Measurements from ENCODE around the gene MTMR11. TPM values are rescaled to one million over a fixed set of nuclear protein-coding genes. Genes with fewer than 3 reads are reported as not detected.
A peak's percentile ranks its signal among the peaks of the same experiment; 100 is the strongest.
"Not testable (repeated sequence)": the region's sequence is repeated elsewhere in the genome, so short reads cannot be mapped to it uniquely, and the experiment has no call there.

MTMR11 gene
- total RNA-seq, 1 experiment from 2014 or later = 6.5 TPM

GRCh38 chr1:149886396-149887195 is 50.1 kb downstream of the MTMR11 start:
- POLR2A ChIA-PET (ENCODE audit: low non-redundant PET) = interaction anchor here (0.5 to 1.4 kb wide), 8 partner anchors 13 to 433 kb away, joined by 3 to 17 read pairs (median 4); partner anchors contain the start of gene BOLA1
- Histone ChIP-seq H3K4me3 (ENCODE audit: low read depth, low read length, poor library complexity, severe bottlenecking) (peak overlapping the region; percentile 68), H3K27me3 (replicated peaks; ENCODE audit: insufficient read depth, low read depth, low read length, poor library complexity) (no peaks in the 10 kb centered on the region), H3K9me3 (ENCODE audit: low read depth, low read length, poor library complexity, severe bottlenecking) (no peaks in the 10 kb centered on the region), H3K36me3 (ENCODE audit: insufficient read depth, low read length, poor library complexity, severe bottlenecking) (no peaks in the 10 kb centered on the region), H3K4me1 (ENCODE audit: insufficient read depth, low read length, poor library complexity, severe bottlenecking) (no peaks in the 10 kb centered on the region), H3K27ac (ENCODE audit: low read depth, low read length, poor library complexity, severe bottlenecking) (peak overlapping the region; percentile 98)
- peak; percentile 99 for DNase-seq (ENCODE audit: low spot score)
- CTCF ChIA-PET = interaction anchor here (1.0 kb wide), 1 partner anchor 56 kb away, joined by 3 read pairs; no protein-coding TSS in a partner anchor
- TF ChIP-seq, protein P1, sequence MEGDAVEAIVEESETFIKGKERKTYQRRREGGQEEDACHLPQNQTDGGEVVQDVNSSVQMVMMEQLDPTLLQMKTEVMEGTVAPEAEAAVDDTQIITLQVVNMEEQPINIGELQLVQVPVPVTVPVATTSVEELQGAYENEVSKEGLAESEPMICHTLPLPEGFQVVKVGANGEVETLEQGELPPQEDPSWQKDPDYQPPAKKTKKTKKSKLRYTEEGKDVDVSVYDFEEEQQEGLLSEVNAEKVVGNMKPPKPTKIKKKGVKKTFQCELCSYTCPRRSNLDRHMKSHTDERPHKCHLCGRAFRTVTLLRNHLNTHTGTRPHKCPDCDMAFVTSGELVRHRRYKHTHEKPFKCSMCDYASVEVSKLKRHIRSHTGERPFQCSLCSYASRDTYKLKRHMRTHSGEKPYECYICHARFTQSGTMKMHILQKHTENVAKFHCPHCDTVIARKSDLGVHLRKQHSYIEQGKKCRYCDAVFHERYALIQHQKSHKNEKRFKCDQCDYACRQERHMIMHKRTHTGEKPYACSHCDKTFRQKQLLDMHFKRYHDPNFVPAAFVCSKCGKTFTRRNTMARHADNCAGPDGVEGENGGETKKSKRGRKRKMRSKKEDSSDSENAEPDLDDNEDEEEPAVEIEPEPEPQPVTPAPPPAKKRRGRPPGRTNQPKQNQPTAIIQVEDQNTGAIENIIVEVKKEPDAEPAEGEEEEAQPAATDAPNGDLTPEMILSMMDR (conservative IDR thresholded peaks at IDR 0.05; ENCODE audit: low read depth, low read length) = no peak
- TF ChIP-seq EZH2 (IDR thresholded peaks at IDR 0.05; ENCODE audit: borderline replicate concordance, low read depth, low read length, poor library complexity, severe bottlenecking) = no peak
- intact Hi-C loops (cut with micrococcal nuclease; ENCODE audit: unreplicated experiment) = loop anchor here (2.0 kb wide), 1 partner anchor 180 kb away; the partner anchor contains the start of gene VPS45
- BruUV-seq (replicated peaks) = TSS peak; percentile 95

GRCh38 chr1:149886121-149886395 is 50.6 kb downstream of the MTMR11 start:
- H3K9me3 ChIP-seq (ENCODE audit: low read depth, low read length, poor library complexity, severe bottlenecking); H3K36me3 ChIP-seq (ENCODE audit: insufficient read depth, low read length, poor library complexity, severe bottlenecking); H3K27me3 ChIP-seq (replicated peaks; ENCODE audit: insufficient read depth, low read depth, low read length, poor library complexity); DNase-seq (ENCODE audit: low spot score); H3K4me1 ChIP-seq (ENCODE audit: insufficient read depth, low read length, poor library complexity, severe bottlenecking): not testable (repeated sequence)
- CTCF ChIA-PET = interaction anchor here (1.0 kb wide), 1 partner anchor 56 kb away, joined by 3 read pairs; no protein-coding TSS in a partner anchor
- H3K27ac ChIP-seq (ENCODE audit: low read depth, low read length, poor library complexity, severe bottlenecking) = peak overlapping the region; percentile 98
- H3K4me3 ChIP-seq (ENCODE audit: low read depth, low read length, poor library complexity, severe bottlenecking) = peak overlapping the region; percentile 68
- BruUV-seq (replicated peaks) = TSS peak; percentile 84
- intact Hi-C loops (cut with micrococcal nuclease; ENCODE audit: unreplicated experiment) = loop anchor here (2.0 kb wide), 1 partner anchor 181 kb away; the partner anchor contains the start of gene VPS45
- POLR2A ChIA-PET (ENCODE audit: low non-redundant PET) = interaction anchor here (0.5 to 1.4 kb wide), 7 partner anchors 13 to 433 kb away, joined by 3 to 17 read pairs (median 4); partner anchors contain the start of gene BOLA1

DNA sequence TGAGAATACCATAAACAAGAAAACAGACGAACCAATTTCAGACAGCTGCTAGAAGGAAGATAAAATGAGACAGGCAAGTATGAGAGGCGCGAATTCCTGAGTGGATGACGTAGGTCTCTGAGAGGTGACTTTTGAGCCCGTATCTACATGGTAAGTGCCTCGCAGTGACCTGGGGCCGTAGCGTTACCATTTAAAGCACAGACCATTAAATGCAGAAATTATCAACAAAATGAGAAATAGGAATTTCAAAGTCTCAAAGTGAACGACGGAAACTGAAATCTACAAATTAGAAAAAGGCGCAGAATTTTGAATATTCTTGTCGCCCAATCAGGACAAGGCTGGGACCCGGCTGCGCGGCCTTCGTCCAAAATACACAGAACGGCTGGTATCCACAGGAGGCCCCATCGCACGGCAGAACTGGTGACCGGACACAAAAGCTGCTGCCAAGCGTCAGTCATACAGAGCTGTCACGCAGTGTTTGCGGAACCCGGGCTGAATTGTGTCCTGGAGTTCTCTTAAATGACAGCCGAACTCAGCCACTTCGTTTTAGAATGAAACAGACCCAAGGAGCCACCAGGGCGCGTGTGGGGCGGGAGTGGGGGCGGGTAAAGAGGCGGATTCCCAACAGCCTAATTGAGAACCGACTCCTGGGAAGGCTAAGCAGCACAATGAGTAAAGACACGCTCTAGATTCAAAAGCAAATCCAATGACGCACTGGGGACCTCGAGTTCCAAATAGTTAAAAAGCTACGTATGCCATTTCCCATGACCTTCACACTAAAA is 51.1 kb downstream of the MTMR11 start:
- DNase-seq (ENCODE audit: low spot score) = peak; percentile 88
- no peaks in the 10 kb centered on the region for H3K36me3 ChIP-seq (ENCODE audit: insufficient read depth, low read length, poor library complexity, severe bottlenecking)
- ChIA-PET POLR2A (ENCODE audit: low non-redundant PET) (interaction anchor here (0.6 to 1.4 kb wide), 4 partner anchors 14 to 385 kb away, joined by 3 to 10 read pairs (median 6); partner anchors contain the start of gene BOLA1), CTCF (interaction anchor here (1.0 to 1.1 kb wide), 2 partner anchors 57 to 302 kb away, joined by 3 read pairs; no protein-coding TSS in a partner anchor)
- intact Hi-C loops (cut with micrococcal nuclease; ENCODE audit: unreplicated experiment) = loop anchor here (2.0 kb wide), 1 partner anchor 181 kb away; the partner anchor contains the start of gene VPS45
- TF ChIP-seq, protein P1 (conservative IDR thresholded peaks at IDR 0.05; ENCODE audit: low read depth, low read length) = 0 out of 2 replicates have a peak, but pooled peaks have one; percentile 11
- no peak for TF ChIP-seq EZH2 (IDR thresholded peaks at IDR 0.05; ENCODE audit: borderline replicate concordance, low read depth, low read length, poor library complexity, severe bottlenecking)
- no peaks in the 10 kb centered on the region for H3K27me3 ChIP-seq (replicated peaks; ENCODE audit: insufficient read depth, low read depth, low read length, poor library complexity)
- no peaks in the 10 kb centered on the region for H3K9me3 ChIP-seq (ENCODE audit: low read depth, low read length, poor library complexity, severe bottlenecking)
- no TSS peak for BruUV-seq (replicated peaks)
- no peaks in the 10 kb centered on the region for H3K4me1 ChIP-seq (ENCODE audit: insufficient read depth, low read length, poor library complexity, severe bottlenecking)
- peak overlapping the region; percentile 68 for H3K4me3 ChIP-seq (ENCODE audit: low read depth, low read length, poor library complexity, severe bottlenecking)
- peak overlapping the region; percentile 98 for H3K27ac ChIP-seq (ENCODE audit: low read depth, low read length, poor library complexity, severe bottlenecking)
